ENCODE measurements around the gene CTXN2.

DNA sequence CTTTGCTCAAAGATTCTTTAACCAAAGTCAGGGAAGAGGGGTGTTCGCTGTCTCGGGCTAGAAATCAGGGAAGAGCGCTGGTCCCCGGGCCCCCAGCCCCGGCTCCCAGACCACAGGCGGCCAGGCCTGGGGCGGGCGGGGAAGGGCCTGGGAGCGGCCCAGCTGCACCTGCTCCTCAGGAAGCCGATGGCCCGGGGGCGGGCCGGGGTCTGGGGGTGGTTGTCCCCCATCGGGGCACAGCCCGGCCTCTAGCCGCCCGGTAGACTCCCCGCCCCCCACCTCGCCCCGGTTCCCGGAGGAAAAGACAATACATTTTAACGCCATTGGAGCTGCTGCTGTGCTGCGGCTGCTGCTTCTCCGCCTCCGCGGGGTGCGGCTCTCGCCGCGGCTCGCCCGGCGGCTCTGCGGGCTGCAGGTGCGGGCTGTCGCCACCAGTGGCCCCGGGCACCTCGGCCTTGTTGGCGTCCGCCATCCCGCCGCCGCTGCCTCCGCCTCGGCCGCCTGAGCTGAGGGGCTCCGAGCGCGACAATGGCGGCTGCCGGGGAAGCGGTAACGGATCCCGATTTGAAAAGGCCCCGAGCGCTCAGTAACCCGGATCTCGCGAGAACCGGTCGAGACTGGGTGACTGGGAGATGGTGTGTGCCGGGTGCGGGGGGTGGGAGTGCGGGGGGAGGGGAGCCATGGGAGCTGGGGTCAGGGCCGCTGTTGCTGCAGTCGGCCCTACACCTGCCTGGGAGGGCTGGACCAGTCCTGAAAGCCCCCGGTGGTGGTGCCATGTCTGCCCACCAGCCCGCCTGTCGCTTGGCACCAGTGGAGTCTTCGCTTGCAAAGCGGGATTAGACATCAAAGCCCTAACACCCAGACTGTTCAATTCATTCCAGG is 13.5 kb upstream of the CTXN2 start, which contains the start of gene MYEF2:
- TF ChIP-seq, protein P1, sequence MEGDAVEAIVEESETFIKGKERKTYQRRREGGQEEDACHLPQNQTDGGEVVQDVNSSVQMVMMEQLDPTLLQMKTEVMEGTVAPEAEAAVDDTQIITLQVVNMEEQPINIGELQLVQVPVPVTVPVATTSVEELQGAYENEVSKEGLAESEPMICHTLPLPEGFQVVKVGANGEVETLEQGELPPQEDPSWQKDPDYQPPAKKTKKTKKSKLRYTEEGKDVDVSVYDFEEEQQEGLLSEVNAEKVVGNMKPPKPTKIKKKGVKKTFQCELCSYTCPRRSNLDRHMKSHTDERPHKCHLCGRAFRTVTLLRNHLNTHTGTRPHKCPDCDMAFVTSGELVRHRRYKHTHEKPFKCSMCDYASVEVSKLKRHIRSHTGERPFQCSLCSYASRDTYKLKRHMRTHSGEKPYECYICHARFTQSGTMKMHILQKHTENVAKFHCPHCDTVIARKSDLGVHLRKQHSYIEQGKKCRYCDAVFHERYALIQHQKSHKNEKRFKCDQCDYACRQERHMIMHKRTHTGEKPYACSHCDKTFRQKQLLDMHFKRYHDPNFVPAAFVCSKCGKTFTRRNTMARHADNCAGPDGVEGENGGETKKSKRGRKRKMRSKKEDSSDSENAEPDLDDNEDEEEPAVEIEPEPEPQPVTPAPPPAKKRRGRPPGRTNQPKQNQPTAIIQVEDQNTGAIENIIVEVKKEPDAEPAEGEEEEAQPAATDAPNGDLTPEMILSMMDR (IDR thresholded peaks at IDR 0.05), result peak in 1 of 12 donors; percentile 9
- TF ChIP-seq POLR2A (IDR thresholded peaks at IDR 0.05), result no peak

All from heart left ventricle (tissue), 13 donors.